ENCODE measurements around the gene STAG1. TPM values are rescaled to one million over a fixed set of nuclear protein-coding genes. Genes with fewer than 3 reads are reported as not detected.

STAG1 gene
- total and polyA plus RNA-seq, 8 donors, result 29.6 to 52.7 (median 44.1) TPM

DNA sequence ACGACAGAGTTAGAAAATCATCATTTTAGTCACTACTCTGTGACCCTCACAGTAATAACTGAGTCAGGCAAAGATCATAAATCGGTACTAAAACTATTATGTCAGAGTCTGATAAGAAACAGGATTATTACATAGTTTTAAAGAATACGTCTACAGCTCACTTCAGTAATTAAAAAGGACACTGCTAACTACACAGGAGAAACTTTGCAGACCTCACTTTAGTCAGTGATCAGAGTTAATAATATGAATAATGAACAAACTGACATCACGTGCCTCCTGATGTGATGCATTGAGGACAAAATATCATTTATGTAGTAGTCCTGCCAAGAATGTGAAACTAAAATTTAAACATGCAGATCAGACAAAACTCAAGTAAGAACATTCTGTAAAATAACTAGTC is 339.9 kb downstream of the STAG1 start:
- peaks cover 0 to 12% of the 10 kb centered on the region in 2 donors for H3K36me3 ChIP-seq
- ATAC-seq, result no peak
- H3K9me3 ChIP-seq, result no peaks in the 10 kb centered on the region
- H3K4me1 ChIP-seq, result no peaks in the 10 kb centered on the region
- no peaks in the 10 kb centered on the region for H3K27me3 ChIP-seq
- no peak overlapping the region for H3K4me3 ChIP-seq
- no peak overlapping the region for H3K27ac ChIP-seq
- no peak for DNase-seq
- TF ChIP-seq, protein P1, sequence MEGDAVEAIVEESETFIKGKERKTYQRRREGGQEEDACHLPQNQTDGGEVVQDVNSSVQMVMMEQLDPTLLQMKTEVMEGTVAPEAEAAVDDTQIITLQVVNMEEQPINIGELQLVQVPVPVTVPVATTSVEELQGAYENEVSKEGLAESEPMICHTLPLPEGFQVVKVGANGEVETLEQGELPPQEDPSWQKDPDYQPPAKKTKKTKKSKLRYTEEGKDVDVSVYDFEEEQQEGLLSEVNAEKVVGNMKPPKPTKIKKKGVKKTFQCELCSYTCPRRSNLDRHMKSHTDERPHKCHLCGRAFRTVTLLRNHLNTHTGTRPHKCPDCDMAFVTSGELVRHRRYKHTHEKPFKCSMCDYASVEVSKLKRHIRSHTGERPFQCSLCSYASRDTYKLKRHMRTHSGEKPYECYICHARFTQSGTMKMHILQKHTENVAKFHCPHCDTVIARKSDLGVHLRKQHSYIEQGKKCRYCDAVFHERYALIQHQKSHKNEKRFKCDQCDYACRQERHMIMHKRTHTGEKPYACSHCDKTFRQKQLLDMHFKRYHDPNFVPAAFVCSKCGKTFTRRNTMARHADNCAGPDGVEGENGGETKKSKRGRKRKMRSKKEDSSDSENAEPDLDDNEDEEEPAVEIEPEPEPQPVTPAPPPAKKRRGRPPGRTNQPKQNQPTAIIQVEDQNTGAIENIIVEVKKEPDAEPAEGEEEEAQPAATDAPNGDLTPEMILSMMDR (IDR thresholded peaks at IDR 0.05), result no peak
- intact Hi-C loops (cut with DNase I), result no loop called here

DNA sequence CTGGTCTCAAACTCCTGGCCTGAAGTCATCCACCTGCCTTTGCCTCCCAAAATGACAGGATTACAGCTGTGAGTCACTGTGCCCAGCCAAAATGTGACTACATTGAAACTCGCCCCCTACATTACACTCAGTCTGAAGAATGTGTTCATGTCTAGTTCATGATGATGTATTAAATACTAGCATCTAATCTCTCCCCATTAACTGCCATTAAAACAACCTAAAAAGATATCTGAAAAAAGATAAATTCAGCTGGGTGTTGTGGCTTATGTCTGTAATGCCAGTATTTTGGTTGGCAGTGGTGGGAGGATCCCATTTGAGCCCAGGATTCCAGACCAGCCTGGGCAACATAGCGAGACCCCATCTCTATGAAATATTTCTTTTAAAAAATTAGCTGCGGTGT is 342.6 kb downstream of the STAG1 start:
- DNase-seq, result no peak
- ATAC-seq, result no peak
- H3K27ac ChIP-seq, result no peak overlapping the region
- TF ChIP-seq, protein P1 (IDR thresholded peaks at IDR 0.05), result no peak
- no peaks in the 10 kb centered on the region for H3K9me3 ChIP-seq
- H3K36me3 ChIP-seq, result peaks cover 0 to 8% of the 10 kb centered on the region in 2 donors
- H3K4me3 ChIP-seq, result no peak overlapping the region
- no peaks in the 10 kb centered on the region for H3K4me1 ChIP-seq
- H3K27me3 ChIP-seq, result no peaks in the 10 kb centered on the region
- intact Hi-C loops (cut with DNase I), result no loop called here

DNA sequence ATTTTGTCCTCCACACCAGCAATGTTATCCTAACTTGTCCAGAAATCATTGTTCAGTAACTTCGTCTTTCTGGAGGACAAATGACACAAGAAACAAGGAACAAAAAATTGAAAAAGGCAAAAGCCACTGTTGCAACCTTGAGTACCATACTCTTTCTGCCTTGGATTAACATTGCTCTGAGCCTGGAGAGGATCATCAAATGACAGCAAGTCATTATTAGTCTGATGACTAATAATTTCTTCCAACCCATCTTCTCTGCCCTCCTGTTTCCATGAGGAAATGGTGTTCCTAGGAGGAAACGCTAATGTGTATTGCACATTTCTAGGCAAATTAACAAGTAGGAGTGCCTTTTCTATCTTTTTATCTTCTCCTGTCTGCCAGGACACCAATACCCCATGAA is 348.1 kb downstream of the STAG1 start:
- no peaks in the 10 kb centered on the region for H3K4me1 ChIP-seq
- H3K27me3 ChIP-seq, result no peaks in the 10 kb centered on the region
- peaks cover 0 to 20% of the 10 kb centered on the region in 2 donors for H3K36me3 ChIP-seq
- TF ChIP-seq, protein P1 (IDR thresholded peaks at IDR 0.05), result no peak
- ATAC-seq (no peak), DNase-seq (no peak)
- intact Hi-C loops (cut with DNase I), result no loop called here
- no peaks in the 10 kb centered on the region for H3K9me3 ChIP-seq
- H3K27ac ChIP-seq, result no peak overlapping the region
- H3K4me3 ChIP-seq, result no peak overlapping the region

DNA sequence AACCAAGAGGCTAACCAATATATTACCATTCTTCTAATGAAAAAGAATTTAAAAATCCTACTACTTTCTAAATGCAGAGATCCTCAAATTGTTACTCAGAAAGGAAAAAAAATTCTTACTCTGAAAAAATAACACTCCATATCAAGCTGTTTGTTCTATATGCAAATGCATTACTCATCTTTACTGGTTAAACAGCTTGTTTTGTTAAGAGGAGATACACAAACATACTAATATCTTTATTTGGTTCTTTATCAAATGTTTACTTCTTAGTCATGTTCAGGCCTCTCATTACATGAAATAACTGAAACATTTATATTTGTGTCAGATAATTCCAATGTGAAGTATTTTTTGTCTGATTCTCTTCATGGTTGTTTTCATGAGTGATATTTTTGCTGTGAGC is 355.3 kb downstream of the STAG1 start:
- no peak for DNase-seq
- H3K4me1 ChIP-seq, result no peaks in the 10 kb centered on the region
- intact Hi-C loops (cut with DNase I), result no loop called here
- H3K4me3 ChIP-seq, result no peak overlapping the region
- peaks cover 0 to 19% of the 10 kb centered on the region in 2 donors for H3K36me3 ChIP-seq
- TF ChIP-seq, protein P1 (IDR thresholded peaks at IDR 0.05), result no peak
- no peaks in the 10 kb centered on the region for H3K9me3 ChIP-seq
- H3K27ac ChIP-seq, result peak overlapping the region in 1 of 2 donors; percentile 13
- H3K27me3 ChIP-seq, result no peaks in the 10 kb centered on the region
- no peak for ATAC-seq

DNA sequence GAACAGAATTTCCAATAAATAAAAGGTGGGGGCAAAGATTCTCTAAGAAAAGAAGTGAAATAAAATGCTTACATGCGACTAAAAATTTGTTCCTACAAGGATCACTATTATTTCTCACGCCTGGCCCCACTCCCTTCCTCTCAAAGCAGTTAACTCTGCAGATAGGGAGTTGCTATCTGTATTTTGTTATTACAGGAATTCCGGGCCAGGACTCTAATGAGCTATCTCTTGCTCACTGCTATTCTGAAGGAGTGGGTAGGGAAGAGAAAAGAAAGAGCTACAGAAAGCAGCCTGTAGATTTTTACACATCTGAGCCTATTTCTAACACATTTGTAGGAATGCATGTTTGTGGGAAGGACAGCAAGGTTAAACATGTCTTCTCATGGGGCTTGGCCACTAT is 361.6 kb downstream of the STAG1 start:
- H3K4me3 ChIP-seq, result no peak overlapping the region
- H3K4me1 ChIP-seq, result no peaks in the 10 kb centered on the region
- H3K27ac ChIP-seq, result no peak overlapping the region
- DNase-seq (no peak), ATAC-seq (no peak)
- H3K36me3 ChIP-seq, result peaks cover 0 to 7% of the 10 kb centered on the region in 2 donors
- no peaks in the 10 kb centered on the region for H3K27me3 ChIP-seq
- TF ChIP-seq, protein P1 (IDR thresholded peaks at IDR 0.05), result no peak
- intact Hi-C loops (cut with DNase I), result no loop called here
- no peaks in the 10 kb centered on the region for H3K9me3 ChIP-seq
